HG03135 (cell line): ENCODE results near the gene SHISA9.
"Not testable (repeated sequence)": the region's sequence is repeated elsewhere in the genome, so short reads cannot be mapped to it uniquely, and the experiment has no call there.

Experiments used
- ATAC-seq: cut with Tn5 transposase; IDR thresholded peaks from one replicate; pipeline ENCODE4 v1.9.1; 2021; ENCODE audit warnings: mild to moderate bottlenecking, moderate library complexity; ENCODE audit not compliant: unreplicated experiment

SHISA9 gene

GRCh38 chr16:12901597-12902461, at the start of gene SHISA9:
Gene SHISA9 (plus strand): TSS chr16:12901598.
- ATAC-seq = no peak

- ATAC-seq = no peak
Observed at GRCh38 chr16:12853972-12854371, 47.4 kb upstream of the SHISA9 start.

- ATAC-seq = not testable (repeated sequence)
Observed at GRCh38 chr16:12857435-12857834, 44.0 kb upstream of the SHISA9 start.

- ATAC-seq = no peak
Observed at GRCh38 chr16:12862327-12862726, 39.1 kb upstream of the SHISA9 start.

- ATAC-seq = no peak
Observed at GRCh38 chr16:12862941-12863340, 38.5 kb upstream of the SHISA9 start.

- no peak for ATAC-seq
Observed at GRCh38 chr16:12866981-12867551, 34.3 kb upstream of the SHISA9 start.

- no peak for ATAC-seq
Observed at GRCh38 chr16:12868169-12868568, 33.2 kb upstream of the SHISA9 start.

- ATAC-seq = no peak
Observed at GRCh38 chr16:12868788-12869187, 32.6 kb upstream of the SHISA9 start.

GRCh38 chr16:12869698-12870427, 31.5 kb upstream of the SHISA9 start:
- no peak for ATAC-seq

GRCh38 chr16:12871784-12872183, 29.6 kb upstream of the SHISA9 start:
- no peak for ATAC-seq

- no peak for ATAC-seq
Observed at GRCh38 chr16:12874186-12874585, 27.2 kb upstream of the SHISA9 start.

GRCh38 chr16:12876778-12877177, 24.6 kb upstream of the SHISA9 start:
- no peak for ATAC-seq

- ATAC-seq = no peak
Observed at GRCh38 chr16:12878973-12879372, 22.4 kb upstream of the SHISA9 start.

GRCh38 chr16:12879812-12880211, 21.6 kb upstream of the SHISA9 start:
- ATAC-seq = no peak

GRCh38 chr16:12881182-12881581, 20.2 kb upstream of the SHISA9 start:
- ATAC-seq = no peak

- ATAC-seq = no peak
Observed at GRCh38 chr16:12881740-12882139, 19.7 kb upstream of the SHISA9 start.

- no peak for ATAC-seq
Observed at GRCh38 chr16:12885742-12886141, 15.7 kb upstream of the SHISA9 start.

- no peak for ATAC-seq
Observed at GRCh38 chr16:12891836-12892235, 9.6 kb upstream of the SHISA9 start.

GRCh38 chr16:12893050-12893750, 8.2 kb upstream of the SHISA9 start:
- ATAC-seq = no peak

GRCh38 chr16:12896562-12896961, 4.8 kb upstream of the SHISA9 start:
- no peak for ATAC-seq

- no peak for ATAC-seq
Observed at GRCh38 chr16:12898551-12898950, 2.8 kb upstream of the SHISA9 start.
